ENCODE measurements around the gene CX3CL1. TPM values are rescaled to one million over a fixed set of nuclear protein-coding genes. Genes with fewer than 3 reads are reported as not detected.

Gene CX3CL1
- total RNA-seq, 4 donors from 2014 or later: 8.7 to 18.4 (median 15.4) TPM

GRCh38 chr16:57388359-57389086, 16.2 kb downstream of the CX3CL1 start:
- no peaks in the 10 kb centered on the region for H3K36me3 ChIP-seq
- TF ChIP-seq CTCF (IDR thresholded peaks at IDR 0.05): no peak
- no peak for TF ChIP-seq EP300 (IDR thresholded peaks at IDR 0.05)
- TF ChIP-seq POLR2A (IDR thresholded peaks at IDR 0.05): no peak
- no peak overlapping the region for H3K27ac ChIP-seq
- no peaks in the 10 kb centered on the region for H3K27me3 ChIP-seq
- peaks cover 0 to 37% (median 4%) of the 10 kb centered on the region in 4 donors for H3K4me1 ChIP-seq
- 74 to 75% methylated on average over 7 of the region's 7 CpGs for WGBS, 2 donors
- H3K9me3 ChIP-seq: peaks cover 0 to 2% (median 0%) of the 10 kb centered on the region in 4 donors
- no peak overlapping the region for H3K4me3 ChIP-seq
- no peak for DNase-seq (ENCODE audit: low spot score in 2 of 2)

- 90 to 97% methylated on average over 3 of the region's 3 CpGs for WGBS, 2 donors
- no peak for DNase-seq (ENCODE audit: low spot score in 2 of 2)
- Histone ChIP-seq H3K9me3 (peaks cover 0 to 2% (median 0%) of the 10 kb centered on the region in 4 donors), H3K4me1 (peaks cover 0 to 31% (median 1%) of the 10 kb centered on the region in 4 donors), H3K27me3 (no peaks in the 10 kb centered on the region), H3K27ac (no peak overlapping the region), H3K36me3 (no peaks in the 10 kb centered on the region), H3K4me3 (no peak overlapping the region)
- TF ChIP-seq POLR2A (IDR thresholded peaks at IDR 0.05): no peak
- TF ChIP-seq CTCF (IDR thresholded peaks at IDR 0.05): no peak
- TF ChIP-seq EP300 (IDR thresholded peaks at IDR 0.05): no peak
Observed at GRCh38 chr16:57389087-57389468, 16.8 kb downstream of the CX3CL1 start.

- TF ChIP-seq CTCF (IDR thresholded peaks at IDR 0.05): no peak
- no peak for TF ChIP-seq POLR2A (IDR thresholded peaks at IDR 0.05)
- TF ChIP-seq EP300 (IDR thresholded peaks at IDR 0.05): no peak
- Histone ChIP-seq H3K27ac (no peak overlapping the region), H3K36me3 (no peaks in the 10 kb centered on the region), H3K4me3 (no peak overlapping the region), H3K4me1 (peaks cover 0 to 19% (median 0%) of the 10 kb centered on the region in 4 donors), H3K27me3 (no peaks in the 10 kb centered on the region), H3K9me3 (peaks cover 0 to 2% (median 0%) of the 10 kb centered on the region in 4 donors)
- WGBS, 2 donors: 17 to 34% methylated on average over 5 of the region's 5 CpGs
- no peak for DNase-seq (ENCODE audit: low spot score in 2 of 2)
Observed at GRCh38 chr16:57390636-57391295, 18.5 kb downstream of the CX3CL1 start.

GRCh38 chr16:57391300-57391699, 19.0 kb downstream of the CX3CL1 start:
- TF ChIP-seq POLR2A (IDR thresholded peaks at IDR 0.05) (no peak), EP300 (IDR thresholded peaks at IDR 0.05) (no peak), CTCF (IDR thresholded peaks at IDR 0.05) (no peak)
- no peak for DNase-seq (ENCODE audit: low spot score in 2 of 2)
- H3K36me3 ChIP-seq: no peaks in the 10 kb centered on the region
- H3K27ac ChIP-seq: no peak overlapping the region
- no peaks in the 10 kb centered on the region for H3K27me3 ChIP-seq
- peaks cover 0 to 2% (median 0%) of the 10 kb centered on the region in 4 donors for H3K9me3 ChIP-seq
- no peak overlapping the region for H3K4me3 ChIP-seq
- 70 to 74% methylated on average over 4 of the region's 4 CpGs for WGBS, 2 donors
- H3K4me1 ChIP-seq: peaks cover 0 to 18% (median 0%) of the 10 kb centered on the region in 4 donors

GRCh38 chr16:57391708-57392107, 19.4 kb downstream of the CX3CL1 start:
- H3K27me3 ChIP-seq: no peaks in the 10 kb centered on the region
- no peak for DNase-seq (ENCODE audit: low spot score in 2 of 2)
- H3K27ac ChIP-seq: no peak overlapping the region
- TF ChIP-seq EP300 (IDR thresholded peaks at IDR 0.05): no peak
- no peak for TF ChIP-seq POLR2A (IDR thresholded peaks at IDR 0.05)
- no peak for TF ChIP-seq CTCF (IDR thresholded peaks at IDR 0.05)
- H3K4me3 ChIP-seq: no peak overlapping the region
- H3K9me3 ChIP-seq: peaks cover 0 to 2% (median 0%) of the 10 kb centered on the region in 4 donors
- peaks cover 0 to 13% (median 0%) of the 10 kb centered on the region in 4 donors for H3K4me1 ChIP-seq
- H3K36me3 ChIP-seq: no peaks in the 10 kb centered on the region
- WGBS, 2 donors: 79 to 92% methylated on average over 5 of the region's 5 CpGs

Data from tibial nerve (tissue), 4 donors.